HG03095 (cell line): Measurements from ENCODE around the gene DCDC2B.
"Not testable (repeated sequence)": the region's sequence is repeated elsewhere in the genome, so short reads cannot be mapped to it uniquely, and the experiment has no call there.

Experiments
- ATAC-seq: cut with Tn5 transposase; IDR thresholded peaks from one replicate; pipeline ENCODE4 v1.9.1; 2021; ENCODE audit warnings: moderate library complexity; ENCODE audit not compliant: unreplicated experiment

DCDC2B gene

DNA sequence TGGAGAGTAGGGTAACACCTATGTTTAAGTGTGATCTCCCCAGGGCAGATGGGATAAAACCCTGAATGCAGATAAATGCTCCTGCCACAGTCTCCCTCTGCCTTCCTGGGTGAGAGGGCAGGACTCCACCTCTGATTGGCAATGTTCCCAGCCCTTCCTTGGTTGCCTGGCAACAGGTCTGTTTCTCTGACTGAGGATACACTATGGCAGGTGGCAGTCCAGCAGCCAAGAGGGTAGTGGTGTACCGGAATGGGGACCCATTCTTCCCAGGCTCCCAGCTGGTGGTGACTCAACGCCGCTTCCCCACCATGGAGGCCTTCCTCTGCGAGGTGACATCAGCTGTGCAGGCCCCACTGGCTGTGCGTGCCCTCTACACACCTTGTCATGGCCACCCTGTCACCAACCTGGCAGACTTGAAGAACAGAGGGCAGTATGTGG lies at the start of gene DCDC2B:
TSS of gene DCDC2B (plus strand) at position 199 of the 438 bp plus-strand sequence. CDS start at position 204, 5 bp downstream.
- no peak for ATAC-seq

DNA sequence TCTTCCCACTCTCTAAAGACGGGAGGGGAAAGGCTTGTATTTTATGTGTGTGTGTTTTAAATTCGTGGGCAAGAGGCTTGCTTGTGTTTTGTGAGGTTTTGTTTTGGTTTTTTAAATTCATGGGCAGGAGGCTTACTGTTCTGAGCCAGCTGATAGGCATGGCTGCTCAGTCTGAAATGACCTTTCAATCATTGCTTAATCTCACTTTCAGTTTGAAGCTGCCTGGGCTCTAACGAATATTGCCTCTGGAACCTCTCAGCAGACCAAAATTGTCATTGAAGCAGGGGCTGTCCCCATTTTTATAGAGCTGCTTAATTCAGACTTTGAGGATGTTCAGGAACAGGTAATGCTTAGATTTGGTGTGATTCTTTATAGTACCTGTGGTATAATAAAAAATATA lies 49.7 kb upstream of the DCDC2B start:
- ATAC-seq, result no peak

DNA sequence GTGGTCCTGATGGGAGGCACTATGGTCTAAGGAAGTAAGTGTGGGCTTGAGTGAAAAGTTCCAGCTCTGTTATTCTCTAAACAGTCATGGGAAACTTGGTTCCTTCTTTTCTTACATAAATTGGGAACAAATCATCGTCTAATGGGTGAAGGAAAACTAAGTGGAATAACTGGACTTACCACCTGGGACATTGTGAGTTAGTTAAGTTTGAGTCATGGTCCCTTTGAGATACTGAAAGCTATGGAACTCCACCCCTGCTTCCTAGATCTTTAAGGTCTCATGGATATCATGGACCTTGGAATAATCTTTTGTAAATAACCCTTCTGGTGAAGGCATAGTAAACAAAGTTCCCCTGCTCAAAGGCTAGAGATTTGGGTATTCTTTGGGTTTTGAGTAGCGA lies 45.5 kb upstream of the DCDC2B start:
- no peak for ATAC-seq

- ATAC-seq, result not testable (repeated sequence)
Measured at GRCh38 chr1:32165633-32166032, 43.3 kb upstream of the DCDC2B start.

DNA sequence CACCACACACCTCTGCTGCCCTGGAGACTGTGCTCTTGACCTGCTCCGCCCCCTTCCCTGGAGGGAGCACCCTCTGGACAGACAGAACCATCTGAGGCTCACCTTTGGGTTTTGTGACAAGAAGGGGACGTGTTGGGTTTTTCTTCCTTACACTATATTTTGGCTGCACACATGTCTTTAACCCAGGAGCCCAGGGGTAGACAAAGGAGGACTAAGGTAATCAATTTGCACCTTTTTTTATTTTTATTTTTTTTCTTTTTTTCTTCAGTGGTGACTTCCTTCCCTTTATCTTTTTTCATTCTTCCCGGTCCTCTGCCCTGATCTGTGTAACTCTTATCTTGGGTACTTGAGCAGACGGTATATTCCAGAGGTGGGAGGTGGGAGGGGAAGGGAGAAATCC lies 37.9 kb upstream of the DCDC2B start:
- no peak for ATAC-seq

- ATAC-seq, result no peak
Measured at GRCh38 chr1:32172621-32173245, 36.2 kb upstream of the DCDC2B start.

GRCh38 chr1:32178380-32179192 lies 30.3 kb upstream of the DCDC2B start:
- no peak for ATAC-seq

DNA sequence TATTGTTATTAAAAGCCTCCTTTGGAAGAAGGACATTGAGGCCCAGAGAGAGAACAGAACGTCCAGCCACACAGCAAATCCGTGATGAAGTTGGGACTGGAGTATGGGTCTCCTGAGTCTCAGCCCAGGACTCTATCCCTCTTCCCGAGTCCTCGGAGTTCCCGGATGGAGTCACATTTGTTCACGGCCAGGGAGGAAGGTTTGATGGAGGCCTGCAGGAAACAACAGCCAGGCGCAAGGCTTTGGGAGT lies 29.8 kb upstream of the DCDC2B start:
- ATAC-seq, result no peak

DNA sequence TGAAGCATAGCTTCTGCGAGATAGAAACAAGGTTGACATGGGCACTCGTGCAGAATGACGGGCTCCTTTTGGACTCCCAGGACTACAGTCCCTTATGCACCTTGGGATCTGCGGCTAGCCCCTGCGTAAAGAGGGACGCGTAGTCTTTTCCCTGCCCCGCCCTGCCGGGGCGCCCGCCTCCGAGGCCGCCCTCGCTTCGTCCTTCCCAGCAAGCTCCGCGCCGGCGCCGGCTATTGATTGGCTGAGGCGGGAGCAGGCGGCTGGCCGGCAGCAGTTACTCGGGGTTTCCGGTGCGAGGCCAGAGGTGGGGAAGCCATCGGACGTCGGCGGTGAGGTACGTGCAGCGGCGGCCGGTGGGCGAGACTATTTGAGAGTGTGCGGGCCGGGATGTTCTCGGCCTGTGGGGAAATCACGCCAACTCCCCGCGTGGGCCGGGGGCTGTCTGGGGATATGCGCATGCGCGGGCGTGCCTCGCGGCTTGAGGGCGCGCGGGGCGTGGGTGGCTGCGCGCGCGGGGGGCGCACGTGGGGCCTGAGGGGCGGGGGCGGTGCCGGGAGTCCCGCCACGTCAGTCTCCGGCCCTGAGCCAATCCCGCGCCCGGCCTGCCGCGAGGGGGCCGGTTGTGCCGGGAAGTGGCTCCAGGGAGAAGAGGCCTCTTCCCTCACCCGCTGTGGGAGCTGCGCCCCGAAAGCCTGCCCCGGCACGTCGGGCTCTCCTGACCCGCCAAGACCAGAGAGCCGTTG lies 29.3 kb upstream of the DCDC2B start, which contains the start of gene TXLNA:
TSS of gene TXLNA (plus strand) at position 233 of the 743 bp plus-strand sequence. CDS start 671 bp downstream, outside the sequence.
- ATAC-seq, result peak; percentile 77

DNA sequence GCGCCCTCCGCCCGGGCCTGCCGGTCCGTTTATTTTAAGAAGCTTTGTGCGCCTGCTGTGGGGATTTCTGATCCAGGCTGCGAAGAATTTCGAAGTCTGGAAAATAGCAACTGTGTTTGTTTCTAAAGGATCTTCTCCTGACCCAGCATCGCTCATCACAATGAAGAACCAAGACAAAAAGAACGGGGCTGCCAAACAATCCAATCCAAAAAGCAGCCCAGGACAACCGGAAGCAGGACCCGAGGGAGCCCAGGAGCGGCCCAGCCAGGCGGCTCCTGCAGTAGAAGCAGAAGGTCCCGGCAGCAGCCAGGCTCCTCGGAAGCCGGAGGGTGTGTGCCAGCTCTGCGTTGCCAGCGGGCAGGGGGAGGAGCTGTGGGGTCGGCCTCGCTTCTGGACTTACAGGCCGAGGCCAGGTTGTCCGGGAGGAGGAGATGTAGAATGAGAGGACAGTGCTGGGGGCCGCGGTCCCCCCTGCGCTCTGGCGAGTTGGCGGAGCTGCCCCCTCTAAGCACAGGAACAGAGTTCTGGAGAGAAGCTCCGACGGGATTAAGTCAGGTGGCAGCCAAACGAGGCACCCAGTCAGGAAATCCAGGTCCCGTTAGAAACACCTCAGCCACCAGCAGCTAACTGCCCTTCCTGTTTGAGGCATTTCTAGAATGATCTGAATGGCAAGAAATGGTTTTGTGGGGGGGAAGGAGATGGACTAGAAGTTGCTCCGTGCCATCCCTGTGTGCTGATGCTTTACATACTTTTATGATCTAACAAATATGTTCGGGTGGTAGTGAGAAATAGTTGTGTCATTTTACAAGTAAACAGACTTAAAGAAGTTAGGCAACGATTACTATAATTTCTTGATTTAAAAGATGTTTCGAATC lies 28.5 kb upstream of the DCDC2B start:
- no peak for ATAC-seq

DNA sequence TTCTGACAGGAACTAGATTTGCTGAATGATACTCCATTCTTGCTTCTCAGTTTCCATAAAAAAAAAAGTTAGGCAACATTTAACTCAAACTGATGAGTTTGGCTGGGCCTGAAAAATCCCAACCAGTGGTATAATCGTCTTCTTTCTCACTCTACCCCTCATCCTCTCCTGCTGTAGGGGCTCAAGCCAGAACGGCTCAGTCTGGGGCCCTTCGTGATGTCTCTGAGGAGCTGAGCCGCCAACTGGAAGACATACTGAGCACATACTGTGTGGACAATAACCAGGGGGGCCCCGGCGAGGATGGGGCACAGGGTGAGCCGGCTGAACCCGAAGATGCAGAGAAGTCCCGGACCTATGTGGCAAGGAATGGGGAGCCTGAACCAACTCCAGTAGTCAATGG lies 27.8 kb upstream of the DCDC2B start:
- no peak for ATAC-seq

DNA sequence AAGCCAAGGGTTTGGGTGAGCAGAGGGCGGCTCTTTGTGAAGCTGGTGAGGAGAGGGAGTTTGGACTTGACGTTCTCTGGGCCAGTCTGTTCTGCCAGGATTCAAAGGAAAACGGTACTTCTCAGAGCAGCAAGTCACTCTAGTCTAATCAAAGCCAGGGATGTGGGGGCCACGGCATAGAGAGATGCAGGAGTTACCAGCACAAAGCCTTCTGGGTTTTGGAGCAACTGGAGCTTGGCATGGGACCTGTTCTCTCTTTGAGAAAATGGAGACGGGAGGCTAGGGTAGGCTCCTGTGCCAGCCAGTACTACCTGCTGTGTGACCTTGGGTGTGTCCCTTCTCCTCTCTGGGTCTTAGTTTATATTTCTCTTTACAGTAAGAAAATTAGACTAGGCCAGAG lies 27.3 kb upstream of the DCDC2B start:
- no peak for ATAC-seq

DNA sequence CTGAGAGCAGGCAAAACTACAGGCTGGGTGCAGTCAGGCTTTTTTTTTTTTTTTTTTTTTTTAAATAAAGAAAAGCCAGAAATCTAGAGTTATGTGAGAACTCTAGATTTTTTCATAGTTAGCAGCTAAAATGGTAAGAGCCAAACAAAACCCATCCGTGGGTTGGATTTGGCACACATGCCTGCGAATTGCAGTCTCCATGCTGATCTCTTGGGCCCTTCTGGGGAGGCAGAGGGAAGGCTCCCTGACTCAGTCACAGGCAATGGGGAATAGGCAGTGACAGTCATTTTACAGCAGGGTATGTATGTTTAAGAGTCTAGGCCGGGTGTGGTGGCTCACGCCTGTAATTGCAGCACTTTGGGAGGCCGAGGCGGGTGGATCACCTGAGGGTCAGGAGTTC lies 26.8 kb upstream of the DCDC2B start:
- no peak for ATAC-seq

DNA sequence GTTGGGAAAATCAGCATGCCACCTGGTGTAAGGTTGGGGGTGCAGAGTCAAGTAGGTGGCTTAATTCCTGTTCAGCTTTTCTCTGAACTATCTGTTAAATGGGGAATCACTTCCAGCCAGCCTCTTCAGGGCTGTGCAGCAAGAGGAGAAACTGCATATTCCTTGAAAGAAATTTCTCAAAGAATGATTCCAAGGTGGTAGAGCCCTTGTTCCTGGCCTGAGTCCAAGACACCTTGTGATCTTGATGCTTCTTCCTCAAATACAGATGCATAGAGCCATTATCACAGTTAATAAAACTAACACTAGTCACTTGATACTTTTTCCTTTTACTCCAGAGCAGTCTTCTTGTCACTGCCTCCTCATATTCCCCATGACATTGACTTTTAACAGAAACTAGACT lies 24.2 kb upstream of the DCDC2B start:
- no peak for ATAC-seq

DNA sequence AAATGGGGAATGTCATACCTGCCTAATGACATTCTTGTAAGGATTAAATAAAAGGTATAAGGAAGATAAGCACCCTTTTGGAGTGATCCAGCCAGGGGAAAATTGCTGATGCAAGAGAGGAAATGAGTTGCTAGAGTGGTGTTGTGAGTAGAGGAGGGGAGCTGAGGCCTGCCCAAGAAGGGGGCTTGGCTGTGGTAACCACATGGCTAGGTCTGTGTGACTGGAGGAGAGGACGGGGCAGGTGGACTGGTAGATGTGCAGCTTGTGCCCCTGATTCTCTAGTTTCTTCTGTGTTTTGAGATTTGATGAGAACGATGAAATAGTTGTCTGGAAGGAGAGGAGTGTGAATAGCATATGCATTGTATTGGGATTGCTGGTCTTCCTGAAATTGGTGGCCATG lies 22.8 kb upstream of the DCDC2B start:
- no peak for ATAC-seq

GRCh38 chr1:32186491-32186890 lies 22.4 kb upstream of the DCDC2B start:
- no peak for ATAC-seq

GRCh38 chr1:32187850-32188249 lies 21.0 kb upstream of the DCDC2B start:
- ATAC-seq, result no peak

GRCh38 chr1:32192220-32192948 lies 16.5 kb upstream of the DCDC2B start:
- no peak for ATAC-seq

GRCh38 chr1:32194984-32195383 lies 13.9 kb upstream of the DCDC2B start:
- no peak for ATAC-seq

GRCh38 chr1:32195531-32195930 lies 13.4 kb upstream of the DCDC2B start:
- no peak for ATAC-seq
